Spinal cord (tissue), 10 donors: ENCODE data around the gene NOX3. TPM values are rescaled to one million over a fixed set of nuclear protein-coding genes. Genes with fewer than 3 reads are reported as not detected.
"Not testable (repeated sequence)": the region's sequence is repeated elsewhere in the genome, so short reads cannot be mapped to it uniquely, and the experiment has no call there.

ENCODE experiments used
- DNase-seq, 6 donors: peaks; one replicate each; pipeline versions ENCODE4 v3.0.0 to v3.0.0-alpha.2; 2013 to 2015; ENCODE audit warnings: low spot score in 6 of 6, low read depth in 4 of 6
- H3K27ac ChIP-seq: one replicate; pipeline ENCODE4 v1.5.1; 2013; ENCODE audit warnings: low read depth, low read length, control low read depth
- H3K27me3 ChIP-seq: one replicate; pipeline ENCODE4 v1.6.1; 2013; ENCODE audit warnings: low read length; ENCODE audit not compliant: control insufficient read depth, insufficient read depth
- H3K36me3 ChIP-seq: one replicate; pipeline ENCODE4 v1.6.1; 2013; ENCODE audit warnings: low read length; ENCODE audit not compliant: control insufficient read depth, insufficient read depth
- H3K4me1 ChIP-seq: one replicate; pipeline ENCODE4 v1.6.1; 2013; ENCODE audit warnings: low read length; ENCODE audit not compliant: control insufficient read depth, insufficient read depth
- H3K4me3 ChIP-seq: one replicate; pipeline ENCODE4 v1.5.1; 2013; ENCODE audit warnings: low read depth, low read length, control low read depth
- H3K9me3 ChIP-seq: one replicate; pipeline ENCODE4 v1.6.1; 2013; ENCODE audit warnings: low read length; ENCODE audit not compliant: control insufficient read depth, insufficient read depth
- WGBS: methylation state at CpG from one replicate; pipeline ENCODE4 v1.1.5; 2013; ENCODE audit warnings: missing lambda C conversion rate; ENCODE audit not compliant: insufficient coverage; 5-methylcytosine and 5-hydroxymethylcytosine counted together
- polyA plus RNA-seq, 2 donors: library from polyadenylated mRNA; unstranded; fragments of 120-200 nt; gene quantifications; one replicate each; pipeline ENCODE4 v1.2.1, GENCODE V29; 2013; ENCODE audit not compliant: insufficient read length in 2 of 2
- total RNA-seq, 2 donors: library from RNA; depleted of rRNA in 1 of 2; stranded (reverse); fragments of 120-200 nt in 1 of 2; fragments of >200 nt in 1 of 2; gene quantifications; one replicate each; pipeline versions ENCODE4 v1.2.3 to v1.2.4, GENCODE V29; 2013 to 2014
- donor health status: healthy.

Gene NOX3
- total and polyA plus RNA-seq, 4 donors: not detected

DNA sequence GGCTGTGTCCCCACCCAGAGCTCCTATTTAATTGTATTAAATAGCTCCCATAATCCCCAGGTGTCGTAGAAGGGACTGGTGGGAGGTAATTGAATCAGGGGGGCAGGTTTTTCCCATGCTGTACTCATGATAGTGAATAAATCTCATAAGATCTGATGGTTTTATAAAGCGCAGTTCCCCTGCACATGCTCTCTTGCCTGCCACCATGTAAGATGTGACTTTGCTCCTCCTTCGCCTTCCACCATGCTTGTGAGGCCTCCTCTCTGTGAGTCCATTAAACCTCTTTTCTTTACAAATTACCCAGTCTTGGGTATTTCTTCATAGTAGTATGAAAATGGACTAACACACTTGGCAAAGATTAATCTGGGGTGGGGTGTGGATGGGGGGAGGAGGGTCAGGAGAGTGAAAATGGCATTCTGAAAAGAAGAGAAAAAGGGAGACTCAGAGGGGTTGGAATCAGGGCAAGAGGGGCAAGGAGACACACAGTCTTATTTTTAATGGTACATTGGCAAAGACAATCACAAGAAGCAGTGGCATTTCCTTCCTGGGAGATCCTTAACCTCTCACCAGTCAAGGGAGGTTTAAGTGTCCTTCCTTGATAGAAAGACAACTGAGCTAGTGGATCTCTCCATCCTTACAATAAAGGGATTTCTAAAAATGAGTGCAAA is 37.5 kb upstream of the NOX3 start:
- no peak overlapping the region for H3K27ac ChIP-seq

DNA sequence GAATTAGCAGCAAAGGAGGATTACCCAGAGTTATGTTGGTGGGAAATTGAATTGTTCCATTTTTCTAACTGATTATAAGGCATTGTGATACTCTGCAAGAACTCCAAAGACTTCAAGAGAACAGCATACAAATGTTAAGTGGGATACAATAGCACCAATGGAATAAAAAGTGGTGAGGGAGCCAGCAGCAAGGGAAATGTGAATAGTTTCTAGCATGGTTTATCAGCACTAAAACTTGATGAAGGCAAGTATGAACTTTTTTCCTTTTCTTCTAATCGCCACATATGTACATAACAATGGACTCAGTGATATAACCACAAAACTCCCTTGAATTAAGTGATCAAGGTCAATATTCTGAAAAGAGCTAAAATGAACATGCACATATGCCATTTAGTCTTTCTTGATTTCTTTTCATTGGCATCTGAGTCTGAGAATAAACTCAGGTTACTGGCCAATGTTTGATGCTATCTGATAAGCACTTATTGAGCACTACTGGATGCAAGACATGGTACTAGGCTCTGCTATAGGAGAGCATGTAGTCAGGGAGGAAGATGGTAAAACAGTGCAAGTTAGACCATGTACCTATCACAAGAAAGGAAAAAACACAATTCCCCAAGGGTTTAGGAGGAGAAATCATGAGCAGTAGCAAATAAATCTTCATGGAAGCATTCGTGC is 36.6 kb upstream of the NOX3 start:
- 94% methylated on average over 1 of the region's 2 CpGs for WGBS
- H3K4me1 ChIP-seq: peaks cover 6% of the 10 kb centered on the region
- H3K9me3 ChIP-seq: no peaks in the 10 kb centered on the region
- DNase-seq: no peak
- no peak overlapping the region for H3K27ac ChIP-seq
- no peaks in the 10 kb centered on the region for H3K36me3 ChIP-seq
- H3K27me3 ChIP-seq: no peaks in the 10 kb centered on the region
- H3K4me3 ChIP-seq: no peak overlapping the region

More for the DNA sequence above, 37.5 kb upstream of the NOX3 start:
- no peaks in the 10 kb centered on the region for H3K9me3 ChIP-seq
- peaks cover 6% of the 10 kb centered on the region for H3K4me1 ChIP-seq
- DNase-seq: no peak
- H3K27me3 ChIP-seq: no peaks in the 10 kb centered on the region
- H3K4me3 ChIP-seq: no peak overlapping the region
- no CpG with 5 or more reads among the region's 3 CpGs for WGBS
- no peaks in the 10 kb centered on the region for H3K36me3 ChIP-seq

DNA sequence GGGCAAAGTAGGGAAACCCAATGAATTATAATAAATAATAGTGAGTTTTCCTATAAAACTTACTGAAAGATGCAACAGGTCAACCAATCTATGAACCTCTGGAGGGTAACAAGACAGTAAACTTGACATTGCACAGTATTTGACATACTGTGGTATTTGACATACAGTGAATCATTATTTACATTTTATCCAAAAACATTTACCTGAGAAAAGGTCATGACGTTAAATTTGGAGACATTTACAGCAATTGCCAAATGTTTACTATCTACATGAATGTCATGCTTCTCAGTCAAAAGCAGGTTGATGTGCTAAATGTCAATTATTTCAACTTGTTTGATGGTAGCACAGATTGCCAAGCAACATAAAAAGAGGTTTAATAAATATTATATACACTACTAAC is 35.8 kb upstream of the NOX3 start:
- no peak overlapping the region for H3K27ac ChIP-seq
- no peaks in the 10 kb centered on the region for H3K36me3 ChIP-seq
- no peak overlapping the region for H3K4me3 ChIP-seq
- H3K9me3 ChIP-seq: no peaks in the 10 kb centered on the region
- DNase-seq: no peak
- peaks cover 6% of the 10 kb centered on the region for H3K4me1 ChIP-seq
- no CpG with 5 or more reads among the region's 1 CpG for WGBS
- H3K27me3 ChIP-seq: no peaks in the 10 kb centered on the region

DNA sequence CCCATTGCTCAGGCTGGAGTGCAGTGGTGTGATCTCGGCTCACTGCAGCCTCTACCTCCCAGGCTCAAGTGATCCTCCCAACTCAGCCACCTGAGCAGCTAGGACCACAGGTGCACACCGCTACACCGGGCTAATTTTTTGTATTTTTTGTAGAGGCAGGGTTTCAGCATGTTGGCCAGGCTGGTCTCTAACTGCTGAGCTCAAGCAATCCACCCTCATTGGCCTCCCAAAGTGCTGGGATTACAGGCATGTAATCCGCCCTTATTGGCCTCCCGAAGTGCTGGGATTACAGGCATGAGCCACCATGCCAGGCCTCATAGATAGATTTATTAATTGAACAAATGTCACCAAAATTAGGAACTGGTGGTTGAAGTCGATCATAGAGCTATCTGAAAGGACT is 32.6 kb upstream of the NOX3 start:
- not testable (repeated sequence) for H3K4me1 ChIP-seq, DNase-seq, H3K27me3 ChIP-seq, H3K4me3 ChIP-seq, H3K27ac ChIP-seq, H3K36me3 ChIP-seq, H3K9me3 ChIP-seq
- WGBS: 94% methylated on average over 4 of the region's 6 CpGs

DNA sequence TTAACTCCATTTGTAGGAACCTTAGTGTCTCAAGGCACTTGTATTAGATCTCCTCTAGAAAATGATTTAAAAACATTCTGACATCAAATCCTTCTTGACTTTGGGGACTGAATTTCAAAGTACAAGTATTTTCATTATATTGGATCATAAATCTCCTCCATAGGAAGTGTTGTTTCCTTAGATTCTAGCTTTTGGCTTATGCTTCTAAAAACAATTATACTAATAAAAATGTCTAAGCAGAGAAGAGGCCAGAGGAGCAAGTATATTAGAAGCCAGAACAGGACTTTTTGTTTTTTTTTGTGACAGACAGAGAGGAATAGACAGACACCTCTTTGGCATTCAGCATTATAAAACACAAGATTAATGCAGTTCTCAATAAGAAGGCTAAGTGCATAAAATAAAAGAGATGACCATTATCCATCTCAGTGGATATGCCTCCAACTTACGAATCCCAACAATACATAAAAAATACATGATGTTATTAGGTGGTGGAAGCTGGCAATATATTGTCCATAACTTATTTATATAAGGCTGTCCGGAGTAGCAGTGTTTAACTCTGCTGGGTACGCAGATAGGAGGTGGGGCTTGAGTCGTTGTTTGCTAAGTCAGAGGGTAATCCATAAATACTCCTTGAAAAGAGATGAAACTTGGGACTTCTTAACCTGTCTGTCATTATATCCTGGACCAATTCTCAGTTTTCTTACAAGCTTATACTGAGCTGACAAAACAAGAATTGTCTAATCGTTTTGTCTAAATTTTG is 31.9 kb upstream of the NOX3 start:
- Histone ChIP-seq H3K4me3 (no peak overlapping the region), H3K4me1 (no peaks in the 10 kb centered on the region), H3K36me3 (no peaks in the 10 kb centered on the region), H3K27me3 (no peaks in the 10 kb centered on the region), H3K9me3 (no peaks in the 10 kb centered on the region), H3K27ac (no peak overlapping the region)
- 100% methylated on average over 1 of the region's 5 CpGs for WGBS
- DNase-seq: peak in 1 of 6 donors; percentile 19

DNA sequence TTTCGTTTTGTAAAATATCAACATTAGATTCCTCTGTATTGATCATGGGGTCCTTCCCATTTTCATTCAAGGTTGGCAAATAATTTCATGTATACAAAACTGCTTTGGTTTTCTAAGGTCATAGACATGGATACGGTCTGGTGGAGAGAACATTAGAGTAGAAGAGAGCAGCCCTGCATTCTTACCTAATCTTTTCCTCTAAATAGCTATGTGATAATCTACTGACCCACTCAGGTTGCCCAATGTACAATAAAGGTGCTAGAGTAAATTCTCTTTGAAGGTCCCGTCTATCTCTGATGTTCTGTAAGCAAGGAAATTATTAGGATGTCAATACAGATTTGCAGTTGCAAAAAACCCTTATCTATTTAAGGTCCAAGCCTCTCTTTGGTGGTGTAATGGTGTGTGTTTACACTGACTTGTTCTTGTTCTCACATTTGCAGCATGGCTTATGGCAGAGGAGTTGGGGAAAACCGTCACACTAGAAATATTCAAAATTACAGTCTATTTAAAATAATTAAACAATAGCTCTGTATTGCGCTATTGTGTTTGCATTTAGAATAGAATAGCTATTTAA is 31.2 kb upstream of the NOX3 start:
- WGBS: no CpG with 5 or more reads among the region's 5 CpGs
- Histone ChIP-seq H3K27me3 (no peaks in the 10 kb centered on the region), H3K4me1 (no peaks in the 10 kb centered on the region), H3K36me3 (no peaks in the 10 kb centered on the region), H3K27ac (no peak overlapping the region), H3K4me3 (no peak overlapping the region), H3K9me3 (no peaks in the 10 kb centered on the region)
- DNase-seq: no peak

DNA sequence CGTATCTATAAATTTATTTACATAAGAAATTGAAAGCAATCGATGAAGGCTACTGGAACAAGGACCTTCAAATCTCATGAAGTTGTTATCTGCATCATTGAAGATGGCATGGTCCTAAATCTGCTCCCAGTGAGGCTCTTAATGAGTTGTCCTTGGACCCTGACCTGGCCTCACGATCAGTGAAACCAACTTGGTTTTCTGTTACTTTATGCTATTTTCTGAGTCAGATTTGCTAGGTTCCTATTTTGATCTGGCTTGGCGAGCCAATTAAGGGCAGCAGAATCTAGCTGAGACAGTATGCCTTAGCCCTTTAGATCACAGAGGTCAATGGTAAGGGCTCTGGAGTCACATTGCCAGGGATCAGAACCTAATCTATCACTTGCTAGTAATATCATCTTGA is 30.1 kb upstream of the NOX3 start:
- Histone ChIP-seq H3K36me3 (no peaks in the 10 kb centered on the region), H3K9me3 (no peaks in the 10 kb centered on the region), H3K27ac (no peak overlapping the region), H3K4me1 (no peaks in the 10 kb centered on the region), H3K27me3 (no peaks in the 10 kb centered on the region), H3K4me3 (no peak overlapping the region)
- WGBS: 81% methylated on average over 2 of the region's 4 CpGs
- no peak for DNase-seq

DNA sequence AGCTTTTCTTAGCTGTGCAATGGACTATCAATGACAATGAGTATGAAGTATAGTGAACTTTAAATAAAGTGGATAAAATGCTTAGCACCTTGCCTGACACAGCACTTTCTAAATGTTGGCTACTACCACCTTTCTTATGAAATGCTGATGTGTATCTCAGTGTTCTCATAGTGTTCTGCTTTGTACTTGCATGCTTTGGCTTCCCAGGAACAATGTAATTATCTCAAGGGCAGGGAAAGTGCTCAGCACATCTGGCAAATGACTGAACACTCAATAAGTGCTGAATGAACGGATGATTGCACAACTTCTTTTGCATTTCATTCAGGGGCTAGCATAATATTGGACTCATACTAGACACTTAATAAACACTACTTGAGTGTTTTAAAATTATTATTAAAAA is 28.2 kb upstream of the NOX3 start:
- Histone ChIP-seq H3K27ac (no peak overlapping the region), H3K4me3 (no peak overlapping the region), H3K36me3 (no peaks in the 10 kb centered on the region), H3K4me1 (no peaks in the 10 kb centered on the region), H3K9me3 (no peaks in the 10 kb centered on the region), H3K27me3 (no peaks in the 10 kb centered on the region)
- WGBS: 20% methylated on average over 1 of the region's 1 CpG
- DNase-seq: peak in 1 of 6 donors; percentile 78

DNA sequence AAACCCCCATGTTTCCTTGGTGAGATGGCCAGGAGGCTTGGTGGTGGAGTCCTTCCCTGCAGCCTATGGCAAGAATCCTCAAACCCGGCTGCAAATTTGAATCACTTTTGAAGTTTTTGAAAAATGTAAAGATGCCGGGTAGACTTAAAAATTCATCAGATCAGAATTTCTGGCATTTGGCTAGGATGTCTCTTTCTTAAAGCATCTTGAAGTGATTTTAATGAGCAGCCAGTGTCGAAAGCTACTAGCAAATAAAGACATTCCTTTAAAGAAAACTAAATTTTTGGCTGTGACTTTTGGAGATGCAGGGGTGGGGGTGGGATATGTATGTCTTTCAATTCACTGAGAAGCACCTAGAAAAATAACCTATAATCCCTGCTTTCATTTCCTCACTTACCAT is 25.6 kb upstream of the NOX3 start:
- Histone ChIP-seq H3K4me3 (no peak overlapping the region), H3K36me3 (no peaks in the 10 kb centered on the region), H3K4me1 (no peaks in the 10 kb centered on the region), H3K27ac (no peak overlapping the region), H3K9me3 (no peaks in the 10 kb centered on the region), H3K27me3 (no peaks in the 10 kb centered on the region)
- DNase-seq: no peak
- WGBS: no CpG with 5 or more reads among the region's 3 CpGs
